HG02642 (cell line): ENCODE results near the gene PDE6A.
A peak's percentile ranks its signal among the peaks of the same experiment; 100 is the strongest.
"Not testable (repeated sequence)": the region's sequence is repeated elsewhere in the genome, so short reads cannot be mapped to it uniquely, and the experiment has no call there.

Experiments used
- ATAC-seq: cut with Tn5 transposase; IDR thresholded peaks from one replicate; pipeline ENCODE4 v1.9.1; 2021; ENCODE audit warnings: mild to moderate bottlenecking; ENCODE audit not compliant: unreplicated experiment, poor library complexity

Gene PDE6A

GRCh38 chr5:149953436-149954121 lies 9.0 kb upstream of the PDE6A start:
- ATAC-seq = no peak

GRCh38 chr5:149951138-149951749 lies 6.7 kb upstream of the PDE6A start:
- no peak for ATAC-seq

GRCh38 chr5:149948993-149949392 lies 4.4 kb upstream of the PDE6A start:
- ATAC-seq = no peak

- no peak for ATAC-seq
Observed at GRCh38 chr5:149946118-149946517, 1.5 kb upstream of the PDE6A start.

GRCh38 chr5:149943177-149943949 lies 1.2 kb downstream of the PDE6A start:
- not testable (repeated sequence) for ATAC-seq

GRCh38 chr5:149942741-149943169 lies 1.8 kb downstream of the PDE6A start:
- not testable (repeated sequence) for ATAC-seq

GRCh38 chr5:149942199-149942598 lies 2.4 kb downstream of the PDE6A start:
- no peak for ATAC-seq

GRCh38 chr5:149941795-149942194 lies 2.8 kb downstream of the PDE6A start:
- no peak for ATAC-seq

GRCh38 chr5:149940941-149941644 lies 3.5 kb downstream of the PDE6A start:
- no peak for ATAC-seq

- ATAC-seq = peak; percentile 60
Observed at GRCh38 chr5:149940077-149940574, 4.5 kb downstream of the PDE6A start.

- ATAC-seq = no peak
Observed at GRCh38 chr5:149939546-149939945, 5.0 kb downstream of the PDE6A start.

- ATAC-seq = no peak
Observed at GRCh38 chr5:149938791-149939358, 5.7 kb downstream of the PDE6A start.

- ATAC-seq = no peak
Observed at GRCh38 chr5:149938279-149938678, 6.3 kb downstream of the PDE6A start.

GRCh38 chr5:149937610-149938009 lies 7.0 kb downstream of the PDE6A start:
- no peak for ATAC-seq

- no peak for ATAC-seq
Observed at GRCh38 chr5:149936700-149937091, 7.9 kb downstream of the PDE6A start.

- no peak for ATAC-seq
Observed at GRCh38 chr5:149936044-149936699, 8.4 kb downstream of the PDE6A start.

GRCh38 chr5:149935431-149935901 lies 9.1 kb downstream of the PDE6A start:
- no peak for ATAC-seq

- ATAC-seq = no peak
Observed at GRCh38 chr5:149932445-149933350, 11.9 kb downstream of the PDE6A start.
